OCI-LY1 (cell line): ENCODE measurements around the gene OPA1.

Experiments
- CTCF ChIP-seq: fragments of 200-600 bp; sonication (generic), shearing (Covaris generic); IDR thresholded peaks from 2 replicates; pipeline ENCODE4 v1.5.1; 2017; ENCODE audit warnings: mild to moderate bottlenecking, antibody characterized with exemption, low read length, moderate library complexity, mixed read lengths
- EZH2 ChIP-seq: fragments of 200-600 bp; sonication (generic), shearing (Covaris generic); IDR thresholded peaks from 2 replicates; pipeline ENCODE4 v1.8.0; 2017; ENCODE audit warnings: borderline replicate concordance, mixed run types, mild to moderate bottlenecking, antibody characterized with exemption, low read length, moderate library complexity, mixed read lengths

- no peak for TF ChIP-seq EZH2
- TF ChIP-seq CTCF: no peak
Observed at GRCh38 chr3:193645806-193646205, 52.8 kb downstream of the OPA1 start.
